CD4-positive, CD25-positive, alpha-beta regulatory T cell (primary cell): ENCODE measurements around the gene DBT. TPM values are rescaled to one million over a fixed set of nuclear protein-coding genes. Genes with fewer than 3 reads are reported as not detected.

Experiments
- ATAC-seq, 2 donors: fragments of 150-1000 bp; cut with Tn5 transposase; one replicate each; pipeline ENCODE4 v1.10.0; 2021; ENCODE audit warnings: low read depth in 2 of 2, moderate number of reproducible peaks in 2 of 2, moderate library complexity in 1 of 2
- DNase-seq, 3 donors: peaks; one replicate each; pipeline versions ENCODE4 v3.0.0 to v3.0.0-alpha.2; 2012 to 2022; ENCODE audit warnings: mixed read lengths in 1 of 3
- H3K27ac ChIP-seq: one replicate; pipeline ENCODE4 v1.7.0; 2013; ENCODE audit warnings: mild to moderate bottlenecking, low read length; ENCODE audit not compliant: insufficient read depth, poor library complexity, severe bottlenecking
- H3K27me3 ChIP-seq: one replicate; pipeline ENCODE4 v1.7.0; 2013; ENCODE audit warnings: low read length; ENCODE audit not compliant: control insufficient read depth, insufficient read depth
- H3K36me3 ChIP-seq: one replicate; pipeline ENCODE4 v1.7.0; 2013; ENCODE audit warnings: mild to moderate bottlenecking, low read length, moderate library complexity; ENCODE audit not compliant: control insufficient read depth, insufficient read depth
- H3K4me1 ChIP-seq: 2 replicates; pipeline ENCODE4 v1.7.0; 2013; ENCODE audit warnings: mild to moderate bottlenecking, low read length; ENCODE audit not compliant: insufficient read depth, control insufficient read depth, poor library complexity, severe bottlenecking
- H3K4me3 ChIP-seq: one replicate; pipeline ENCODE4 v1.7.0; 2013; ENCODE audit warnings: low read depth, mild to moderate bottlenecking, low read length, moderate library complexity
- H3K9me3 ChIP-seq, 2 experiments: 1 replicate in 1 of 2; 2 replicates in 1 of 2; pipeline ENCODE4 v1.7.0; 2013; ENCODE audit warnings: low read length in 2 of 2, mild to moderate bottlenecking in 1 of 2, moderate library complexity in 1 of 2; ENCODE audit not compliant: control insufficient read depth in 2 of 2
- H3K27ac Mint-ChIP-seq, 3 donors: one replicate each; pipeline ENCODE4 v1.8.0; 2020 to 2022; ENCODE audit warnings: mild to moderate bottlenecking in 3 of 3, mixed read lengths in 3 of 3, moderate library complexity in 2 of 3
- H3K27me3 Mint-ChIP-seq: one replicate; pipeline ENCODE4 v1.8.0; 2022; ENCODE audit warnings: mild to moderate bottlenecking, mixed read lengths
- H3K36me3 Mint-ChIP-seq: one replicate; pipeline ENCODE4 v1.8.0; 2020; ENCODE audit warnings: mixed read lengths
- H3K4me1 Mint-ChIP-seq, 4 donors: one replicate each; pipeline ENCODE4 v1.8.0; 2020 to 2022; ENCODE audit warnings: mixed read lengths in 4 of 4, mild to moderate bottlenecking in 1 of 4
- H3K4me3 Mint-ChIP-seq, 4 donors: one replicate each; pipeline ENCODE4 v1.8.0; 2020 to 2022; ENCODE audit warnings: mild to moderate bottlenecking in 4 of 4, mixed read lengths in 4 of 4, moderate library complexity in 3 of 4
- H3K9me3 Mint-ChIP-seq, 7 donors: one replicate each; pipeline ENCODE4 v1.8.0; 2020 to 2022; ENCODE audit warnings: mixed read lengths in 7 of 7, mild to moderate bottlenecking in 3 of 7, moderate library complexity in 2 of 7
- polyA plus RNA-seq, 4 donors: library from polyadenylated mRNA; unstranded; fragments of 300-500 nt; fragmentation: Illumina TruSeq; gene quantifications; one replicate each; pipeline ENCODE4 v1.2.3, GENCODE V29; 2021
- total RNA-seq: library from RNA; stranded (reverse); gene quantifications from one replicate; pipeline ENCODE4 v1.2.3, GENCODE V29; 2022

Gene DBT
- total and polyA plus RNA-seq, 5 donors from 2014 or later: 3.4 to 10.0 (median 5.5) TPM

- H3K36me3 Mint-ChIP-seq: peaks cover 18% of the 10 kb centered on the region
- ATAC-seq (no peak), DNase-seq (no peak)
- Histone ChIP-seq H3K9me3 (no peaks in the 10 kb centered on the region), H3K27ac (no peak overlapping the region), H3K4me1 (no peaks in the 10 kb centered on the region), H3K4me3 (no peak overlapping the region), H3K27me3 (no peaks in the 10 kb centered on the region), H3K36me3 (no peaks in the 10 kb centered on the region)
- no peaks in the 10 kb centered on the region for H3K4me1 Mint-ChIP-seq
- no peak overlapping the region for H3K4me3 Mint-ChIP-seq
- no peaks in the 10 kb centered on the region for H3K9me3 Mint-ChIP-seq
- H3K27me3 Mint-ChIP-seq: no peaks in the 10 kb centered on the region
- H3K27ac Mint-ChIP-seq: no peak overlapping the region
Observed at GRCh38 chr1:100188617-100189016, 61.0 kb downstream of the DBT start.

- Histone ChIP-seq H3K36me3 (no peaks in the 10 kb centered on the region), H3K4me3 (no peak overlapping the region), H3K27ac (no peak overlapping the region), H3K9me3 (no peaks in the 10 kb centered on the region), H3K4me1 (no peaks in the 10 kb centered on the region), H3K27me3 (no peaks in the 10 kb centered on the region)
- H3K36me3 Mint-ChIP-seq: peaks cover 16% of the 10 kb centered on the region
- H3K4me3 Mint-ChIP-seq: no peak overlapping the region
- no peaks in the 10 kb centered on the region for H3K4me1 Mint-ChIP-seq
- DNase-seq: no peak
- H3K27me3 Mint-ChIP-seq: no peaks in the 10 kb centered on the region
- no peak for ATAC-seq
- H3K9me3 Mint-ChIP-seq: peaks cover 0 to 3% (median 0%) of the 10 kb centered on the region in 7 donors
- no peak overlapping the region for H3K27ac Mint-ChIP-seq
Observed at GRCh38 chr1:100187912-100188311, 61.7 kb downstream of the DBT start.

GRCh38 chr1:100184536-100184935, 65.1 kb downstream of the DBT start:
- Histone ChIP-seq H3K4me1 (no peaks in the 10 kb centered on the region), H3K4me3 (no peak overlapping the region), H3K27ac (no peak overlapping the region), H3K36me3 (no peaks in the 10 kb centered on the region), H3K9me3 (no peaks in the 10 kb centered on the region), H3K27me3 (no peaks in the 10 kb centered on the region)
- Mint-ChIP-seq H3K27me3 (no peaks in the 10 kb centered on the region), H3K36me3 (no peaks in the 10 kb centered on the region), H3K27ac (peak overlapping the region in 1 of 3 donors; percentile 45), H3K4me3 (no peak overlapping the region), H3K4me1 (peaks cover 0 to 4% (median 0%) of the 10 kb centered on the region in 4 donors), H3K9me3 (peaks cover 0 to 3% (median 0%) of the 10 kb centered on the region in 7 donors)
- ATAC-seq (peak in 1 of 2 donors; percentile 46), DNase-seq (no peak)

GRCh38 chr1:100183370-100183769, 66.3 kb downstream of the DBT start:
- no peak overlapping the region for H3K27ac Mint-ChIP-seq
- no peak for ATAC-seq
- no peaks in the 10 kb centered on the region for H3K27me3 Mint-ChIP-seq

GRCh38 chr1:100178091-100178490, 71.5 kb downstream of the DBT start, which contains the start of gene LRRC39:
Gene LRRC39, minus strand, starts transcription at chr1:100178256. Its CDS starts 9,740 bp downstream, at chr1:100168516.
- no peak within 1 kb of the TSS for H3K27ac ChIP-seq
- no peaks in the 10 kb centered on the region for H3K27me3 ChIP-seq
- H3K4me3 ChIP-seq: no peak within 1 kb of the TSS
- no peaks in the 10 kb centered on the region for H3K4me1 ChIP-seq
- no peaks in the 10 kb centered on the region for H3K27me3 Mint-ChIP-seq
- no peaks in the 10 kb centered on the region for H3K36me3 Mint-ChIP-seq
- peaks cover 0 to 4% (median 0%) of the 10 kb centered on the region in 4 donors for H3K4me1 Mint-ChIP-seq
- peak within 1 kb of the TSS in 1 of 3 donors; percentile 6 for H3K27ac Mint-ChIP-seq
- peaks cover 0 to 1% (median 0%) of the 10 kb centered on the region in 7 donors for H3K9me3 Mint-ChIP-seq
- H3K9me3 ChIP-seq: no peaks in the 10 kb centered on the region
- no peak for DNase-seq
- H3K36me3 ChIP-seq: no peaks in the 10 kb centered on the region
- H3K4me3 Mint-ChIP-seq: no peak within 1 kb of the TSS
- no peak for ATAC-seq

More at GRCh38 chr1:100183370-100183769, 66.3 kb downstream of the DBT start:
- no peaks in the 10 kb centered on the region for H3K4me1 ChIP-seq
- Mint-ChIP-seq H3K4me1 (peaks cover 0 to 4% (median 0%) of the 10 kb centered on the region in 4 donors), H3K4me3 (no peak overlapping the region), H3K36me3 (no peaks in the 10 kb centered on the region), H3K9me3 (peaks cover 0 to 3% (median 0%) of the 10 kb centered on the region in 7 donors)
- no peak overlapping the region for H3K4me3 ChIP-seq
- DNase-seq: no peak
- H3K36me3 ChIP-seq: no peaks in the 10 kb centered on the region
- H3K27me3 ChIP-seq: no peaks in the 10 kb centered on the region
- H3K27ac ChIP-seq: no peak overlapping the region
- H3K9me3 ChIP-seq: no peaks in the 10 kb centered on the region

GRCh38 chr1:100177295-100178041, 72.2 kb downstream of the DBT start:
- ATAC-seq: no peak
- H3K9me3 ChIP-seq: no peaks in the 10 kb centered on the region
- H3K36me3 ChIP-seq: no peaks in the 10 kb centered on the region
- Mint-ChIP-seq H3K27ac (no peak overlapping the region), H3K27me3 (no peaks in the 10 kb centered on the region), H3K4me1 (peaks cover 0 to 4% (median 0%) of the 10 kb centered on the region in 4 donors), H3K4me3 (no peak overlapping the region), H3K9me3 (peaks cover 0 to 1% (median 0%) of the 10 kb centered on the region in 7 donors), H3K36me3 (no peaks in the 10 kb centered on the region)
- H3K27me3 ChIP-seq: no peaks in the 10 kb centered on the region
- no peak overlapping the region for H3K27ac ChIP-seq
- no peak for DNase-seq
- H3K4me1 ChIP-seq: no peaks in the 10 kb centered on the region
- H3K4me3 ChIP-seq: no peak overlapping the region

GRCh38 chr1:100168051-100168450, 81.6 kb downstream of the DBT start:
- H3K27me3 Mint-ChIP-seq: no peaks in the 10 kb centered on the region
- no peaks in the 10 kb centered on the region for H3K36me3 Mint-ChIP-seq

GRCh38 chr1:100164702-100165101, 84.9 kb downstream of the DBT start:
- ATAC-seq: no peak
- no peaks in the 10 kb centered on the region for H3K36me3 ChIP-seq

More at GRCh38 chr1:100168051-100168450, 81.6 kb downstream of the DBT start:
- peaks cover 0 to 2% (median 0%) of the 10 kb centered on the region in 7 donors for H3K9me3 Mint-ChIP-seq
- ATAC-seq (no peak), DNase-seq (no peak)
- Histone ChIP-seq H3K27me3 (no peaks in the 10 kb centered on the region), H3K9me3 (no peaks in the 10 kb centered on the region), H3K36me3 (no peaks in the 10 kb centered on the region), H3K4me1 (no peaks in the 10 kb centered on the region), H3K27ac (no peak overlapping the region), H3K4me3 (no peak overlapping the region)
- no peaks in the 10 kb centered on the region for H3K4me1 Mint-ChIP-seq
- H3K4me3 Mint-ChIP-seq: no peak overlapping the region
- no peak overlapping the region for H3K27ac Mint-ChIP-seq

More at GRCh38 chr1:100164702-100165101, 84.9 kb downstream of the DBT start:
- no peak overlapping the region for H3K4me3 Mint-ChIP-seq
- H3K27ac Mint-ChIP-seq: no peak overlapping the region
- H3K9me3 Mint-ChIP-seq: peaks cover 0 to 2% (median 0%) of the 10 kb centered on the region in 7 donors
- H3K27me3 Mint-ChIP-seq: no peaks in the 10 kb centered on the region
- H3K27ac ChIP-seq: no peak overlapping the region
- no peak for DNase-seq
- H3K36me3 Mint-ChIP-seq: no peaks in the 10 kb centered on the region
- H3K4me1 ChIP-seq: no peaks in the 10 kb centered on the region
- H3K27me3 ChIP-seq: no peaks in the 10 kb centered on the region
- no peak overlapping the region for H3K4me3 ChIP-seq
- no peaks in the 10 kb centered on the region for H3K4me1 Mint-ChIP-seq
- no peaks in the 10 kb centered on the region for H3K9me3 ChIP-seq
